SK-N-SH treated with all-trans-retinoic acid at 6 μM for 48 hours (cell line): Measurements from ENCODE around the gene LCLAT1.
A peak's percentile ranks its signal among the peaks of the same experiment; 100 is the strongest.

ENCODE experiments used
- ATAC-seq: fragments of 200-7000 bp; cut with Tn5 transposase; 3 replicates; pipeline ENCODE4 v1.9.1; 2020; ENCODE audit warnings: mild to moderate bottlenecking, moderate library complexity
- ARNTL ChIP-seq: fragments of 450-650 bp; formaldehyde crosslinking; IDR thresholded peaks from 2 replicates; pipeline ENCODE4 v1.5.0; 2020; ENCODE audit warnings: low read depth, mild to moderate bottlenecking, moderate library complexity, borderline replicate concordance
- BACH2 ChIP-seq: fragments of 250-450 bp; sonication (Bioruptor Pico); IDR thresholded peaks from 2 replicates; pipeline ENCODE4 v1.9.0; 2021; ENCODE audit warnings: mild to moderate bottlenecking, borderline replicate concordance
- CSDC2 ChIP-seq: fragments of 250-450 bp; sonication (Bioruptor Pico); IDR thresholded peaks from 2 replicates; pipeline ENCODE4 v1.5.0; 2020; ENCODE audit warnings: mild to moderate bottlenecking, moderate library complexity
- ESRRG ChIP-seq: fragments of 250-450 bp; sonication (Bioruptor Pico); IDR thresholded peaks from 2 replicates; pipeline ENCODE4 v1.6.1; 2021; ENCODE audit warnings: mild to moderate bottlenecking
- GLIS3 ChIP-seq: fragments of 250-450 bp; sonication (Bioruptor Pico); IDR thresholded peaks from 2 replicates; pipeline ENCODE4 v1.5.0; 2020; ENCODE audit warnings: mild to moderate bottlenecking, moderate library complexity
- ISL1 ChIP-seq: fragments of 250-450 bp; sonication (Bioruptor Pico); IDR thresholded peaks from 2 replicates; pipeline ENCODE4 v2.1.2; 2022; ENCODE audit warnings: mild to moderate bottlenecking, moderate library complexity
- OSR1 ChIP-seq: fragments of 250-450 bp; sonication (Bioruptor Pico); IDR thresholded peaks from 2 replicates; pipeline ENCODE4 v1.8.0; 2022; ENCODE audit warnings: moderate library complexity, mild to moderate bottlenecking, inconsistent platforms
- PATZ1 ChIP-seq: fragments of 250-450 bp; sonication (Bioruptor Pico); IDR thresholded peaks from 2 replicates; pipeline ENCODE4 v1.8.0; 2020; ENCODE audit warnings: mild to moderate bottlenecking, moderate library complexity, borderline replicate concordance
- POU6F1 ChIP-seq: fragments of 250-450 bp; sonication (Bioruptor Pico); IDR thresholded peaks from 2 replicates; pipeline ENCODE4 v1.8.0; 2021; ENCODE audit warnings: low read depth, mild to moderate bottlenecking, moderate library complexity, borderline replicate concordance
- PPARA ChIP-seq: fragments of 250-450 bp; sonication (Bioruptor Pico); IDR thresholded peaks from 2 replicates; pipeline ENCODE4 v1.5.0; 2020; ENCODE audit warnings: mild to moderate bottlenecking, borderline replicate concordance
- RARB ChIP-seq: fragments of 250-450 bp; sonication (Bioruptor Pico); IDR thresholded peaks from 2 replicates; pipeline ENCODE4 v1.8.0; 2021; ENCODE audit warnings: mild to moderate bottlenecking, moderate library complexity
- SNAI2 ChIP-seq: fragments of 250-450 bp; sonication (Bioruptor Pico); IDR thresholded peaks from 2 replicates; pipeline ENCODE4 v1.5.0; 2020; ENCODE audit warnings: mild to moderate bottlenecking, moderate library complexity
- TCF4 ChIP-seq: fragments of 250-450 bp; sonication (Bioruptor Pico); IDR thresholded peaks from 2 replicates; pipeline ENCODE4 v1.8.0; 2021; ENCODE audit warnings: mild to moderate bottlenecking, moderate library complexity, borderline replicate concordance
- TOX ChIP-seq: fragments of 250-450 bp; sonication (Bioruptor Pico); IDR thresholded peaks from 2 replicates; pipeline ENCODE4 v1.8.0; 2021; ENCODE audit warnings: mild to moderate bottlenecking, moderate library complexity, borderline replicate concordance
- ZC3H10 ChIP-seq: fragments of 250-450 bp; sonication (Bioruptor Pico); IDR thresholded peaks from 2 replicates; pipeline ENCODE4 v1.5.1; 2021; ENCODE audit warnings: mild to moderate bottlenecking, moderate library complexity
- ZFP3 ChIP-seq: fragments of 250-450 bp; sonication (Bioruptor Pico); IDR thresholded peaks from 2 replicates; pipeline ENCODE4 v1.5.0; 2020; ENCODE audit warnings: mild to moderate bottlenecking, moderate library complexity
- ZFP30 ChIP-seq: fragments of 450-650 bp; formaldehyde crosslinking; IDR thresholded peaks from 2 replicates; pipeline ENCODE4 v1.5.0; 2022; ENCODE audit warnings: mild to moderate bottlenecking, moderate library complexity
- ZNF565 ChIP-seq: fragments of 450-650 bp; formaldehyde crosslinking; conservative IDR thresholded peaks from 2 replicates; pipeline ENCODE4 v1.5.0; 2020; ENCODE audit warnings: low read depth, mild to moderate bottlenecking, moderate library complexity
- ZNF70 ChIP-seq: fragments of 450-650 bp; formaldehyde crosslinking; IDR thresholded peaks from 2 replicates; pipeline ENCODE4 v1.5.0; 2020; ENCODE audit warnings: mild to moderate bottlenecking, moderate library complexity
- ZNF8 ChIP-seq: fragments of 450-650 bp; formaldehyde crosslinking; IDR thresholded peaks from 2 replicates; pipeline ENCODE4 v1.5.0; 2020; ENCODE audit warnings: mild to moderate bottlenecking, moderate library complexity
- TF ChIP-seq, protein P1 (sequence below): fragments of 250-450 bp; sonication (Bioruptor Pico); IDR thresholded peaks from 2 replicates; pipeline ENCODE4 v1.5.1; 2021; ENCODE audit warnings: mild to moderate bottlenecking, moderate library complexity
- TF ChIP-seq, protein P2 (sequence below): fragments of 250-450 bp; sonication (Bioruptor Pico); IDR thresholded peaks from 2 replicates; pipeline ENCODE4 v1.5.1; 2020; ENCODE audit warnings: low read depth, mild to moderate bottlenecking, moderate library complexity

LCLAT1 gene

DNA sequence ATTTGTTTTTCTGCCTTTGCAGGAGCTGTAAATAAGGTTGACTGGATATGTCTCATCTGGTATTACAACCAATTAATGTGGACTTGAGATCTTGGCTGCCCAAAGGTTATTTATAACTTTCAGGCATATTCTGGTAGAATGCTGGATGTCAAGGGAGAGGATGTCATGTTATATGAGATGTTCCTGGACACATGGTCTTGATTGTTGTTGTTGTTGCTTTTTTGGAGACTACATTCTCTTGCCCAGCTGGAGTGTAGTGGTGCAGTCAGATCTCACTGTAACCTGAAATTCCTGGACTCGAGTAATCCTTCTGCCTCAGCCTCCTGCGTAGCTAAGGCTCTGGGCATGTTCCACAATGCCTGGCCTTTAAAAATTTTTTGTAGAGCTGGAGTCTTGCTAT lies 83.3 kb downstream of the LCLAT1 start:
- no peak; the same call in 1 of the 3 replicates for ATAC-seq
- no peak for TF ChIP-seq TOX (CRISPR knock-in tag)

GRCh38 chr2:30541680-30542079 lies 94.6 kb downstream of the LCLAT1 start:
- no peak for ATAC-seq
- TF ChIP-seq ARNTL (CRISPR knock-in tag) (no peak), OSR1 (CRISPR knock-in tag) (no peak), TCF4 (CRISPR knock-in tag) (no peak), ZNF8 (CRISPR knock-in tag) (no peak), PPARA (CRISPR knock-in tag) (no peak), GLIS3 (no peak), PATZ1 (no peak), ZFP30 (CRISPR knock-in tag) (no peak), TOX (CRISPR knock-in tag) (no peak), RARB (no peak), ZC3H10 (CRISPR knock-in tag) (no peak), ZNF70 (no peak), SNAI2 (no peak), BACH2 (CRISPR knock-in tag) (no peak), ESRRG (no peak)
- TF ChIP-seq, protein P1, sequence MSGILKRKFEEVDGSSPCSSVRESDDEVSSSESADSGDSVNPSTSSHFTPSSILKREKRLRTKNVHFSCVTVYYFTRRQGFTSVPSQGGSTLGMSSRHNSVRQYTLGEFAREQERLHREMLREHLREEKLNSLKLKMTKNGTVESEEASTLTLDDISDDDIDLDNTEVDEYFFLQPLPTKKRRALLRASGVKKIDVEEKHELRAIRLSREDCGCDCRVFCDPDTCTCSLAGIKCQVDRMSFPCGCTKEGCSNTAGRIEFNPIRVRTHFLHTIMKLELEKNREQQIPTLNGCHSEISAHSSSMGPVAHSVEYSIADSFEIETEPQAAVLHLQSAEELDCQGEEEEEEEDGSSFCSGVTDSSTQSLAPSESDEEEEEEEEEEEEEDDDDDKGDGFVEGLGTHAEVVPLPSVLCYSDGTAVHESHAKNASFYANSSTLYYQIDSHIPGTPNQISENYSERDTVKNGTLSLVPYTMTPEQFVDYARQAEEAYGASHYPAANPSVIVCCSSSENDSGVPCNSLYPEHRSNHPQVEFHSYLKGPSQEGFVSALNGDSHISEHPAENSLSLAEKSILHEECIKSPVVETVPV (CRISPR knock-in tag) = no peak
- TF ChIP-seq, protein P2, sequence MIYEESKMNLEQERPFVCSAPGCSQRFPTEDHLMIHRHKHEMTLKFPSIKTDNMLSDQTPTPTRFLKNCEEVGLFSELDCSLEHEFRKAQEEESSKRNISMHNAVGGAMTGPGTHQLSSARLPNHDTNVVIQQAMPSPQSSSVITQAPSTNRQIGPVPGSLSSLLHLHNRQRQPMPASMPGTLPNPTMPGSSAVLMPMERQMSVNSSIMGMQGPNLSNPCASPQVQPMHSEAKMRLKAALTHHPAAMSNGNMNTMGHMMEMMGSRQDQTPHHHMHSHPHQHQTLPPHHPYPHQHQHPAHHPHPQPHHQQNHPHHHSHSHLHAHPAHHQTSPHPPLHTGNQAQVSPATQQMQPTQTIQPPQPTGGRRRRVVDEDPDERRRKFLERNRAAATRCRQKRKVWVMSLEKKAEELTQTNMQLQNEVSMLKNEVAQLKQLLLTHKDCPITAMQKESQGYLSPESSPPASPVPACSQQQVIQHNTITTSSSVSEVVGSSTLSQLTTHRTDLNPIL (CRISPR knock-in tag) = no peak

DNA sequence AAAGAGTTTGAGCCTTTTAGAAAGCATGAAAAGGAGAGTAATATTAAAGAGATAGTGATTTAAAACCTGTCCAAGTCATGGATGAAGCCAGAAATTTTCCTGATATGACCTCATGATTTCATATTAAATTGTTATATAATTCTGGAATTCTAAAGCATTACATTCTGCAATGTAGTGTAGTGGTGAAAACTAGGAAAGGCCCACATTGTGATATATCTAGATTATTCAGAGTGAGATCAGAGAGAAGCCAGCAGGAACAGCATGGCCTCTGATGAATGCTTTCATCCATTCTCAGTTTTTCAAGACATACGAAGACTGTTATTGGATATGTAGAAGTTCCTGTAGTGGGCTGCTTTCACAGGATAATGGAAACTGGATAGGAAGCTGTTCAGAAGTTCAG lies 98.8 kb downstream of the LCLAT1 start:
- TF ChIP-seq ZFP30 (CRISPR knock-in tag) (no peak), ISL1 (CRISPR knock-in tag) (peak; percentile 43; the same call in 1 of the 2 replicates)
- ATAC-seq = no peak

- ATAC-seq = no peak
These were observed 101.3 kb downstream of the LCLAT1 start for GRCh38 chr2:30548386-30548785.

DNA sequence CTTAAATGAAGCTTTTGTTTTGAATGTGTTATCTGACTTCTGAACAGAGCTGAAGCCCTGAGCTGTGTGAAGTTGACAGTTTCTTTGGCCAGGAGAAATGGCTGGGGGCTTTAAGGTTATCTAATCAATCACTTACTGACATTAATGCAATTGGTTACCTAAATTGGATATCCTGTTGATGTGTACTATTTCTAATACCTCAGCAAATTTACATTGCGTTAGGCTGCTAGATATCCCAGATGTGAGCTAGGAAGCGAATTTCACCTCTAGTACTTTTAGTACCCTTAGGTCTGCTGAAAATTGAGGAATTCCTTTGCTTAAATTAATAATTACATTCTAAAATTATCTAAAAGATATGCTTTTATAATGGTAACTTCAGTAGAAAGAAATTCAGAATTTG lies 102.0 kb downstream of the LCLAT1 start:
- ATAC-seq = no peak
- TF ChIP-seq CSDC2 (CRISPR knock-in tag) (no peak), SNAI2 (no peak), ZFP3 (CRISPR knock-in tag) (no peak), TCF4 (CRISPR knock-in tag) (no peak), BACH2 (CRISPR knock-in tag) (no peak), TOX (CRISPR knock-in tag) (no peak), POU6F1 (CRISPR knock-in tag) (no peak)
- TF ChIP-seq, protein P2 (CRISPR knock-in tag) = no peak
- TF ChIP-seq, protein P1 (CRISPR knock-in tag) = no peak

More at GRCh38 chr2:30548386-30548785, 101.3 kb downstream of the LCLAT1 start:
- TF ChIP-seq TOX (CRISPR knock-in tag) (no peak), ZFP3 (CRISPR knock-in tag) (no peak), ARNTL (CRISPR knock-in tag) (no peak), ZNF565 (CRISPR knock-in tag) (no peak), GLIS3 (no peak), RARB (no peak), ZC3H10 (CRISPR knock-in tag) (no peak), ZNF8 (CRISPR knock-in tag) (no peak), ESRRG (no peak), ZNF70 (no peak), POU6F1 (CRISPR knock-in tag) (no peak)
